OCI-LY1 (cell line): ENCODE data around the gene CDC42EP2.

Source experiments
- CTCF ChIP-seq: fragments of 200-600 bp; sonication (generic), shearing (Covaris generic); IDR thresholded peaks from 2 replicates; pipeline ENCODE4 v1.5.1; 2017; ENCODE audit warnings: mild to moderate bottlenecking, antibody characterized with exemption, low read length, moderate library complexity, mixed read lengths
- EZH2 ChIP-seq: fragments of 200-600 bp; sonication (generic), shearing (Covaris generic); IDR thresholded peaks from 2 replicates; pipeline ENCODE4 v1.8.0; 2017; ENCODE audit warnings: borderline replicate concordance, mixed run types, mild to moderate bottlenecking, antibody characterized with exemption, low read length, moderate library complexity, mixed read lengths

- no peak for TF ChIP-seq EZH2
- peak; percentile 33 for TF ChIP-seq CTCF
Observed at GRCh38 chr11:65352783-65353182, 38.1 kb downstream of the CDC42EP2 start.
